SK-MEL-5 (cell line): ENCODE measurements around the gene FBXO10. TPM values are rescaled to one million over a fixed set of nuclear protein-coding genes. Genes with fewer than 3 reads are reported as not detected.
"Not testable (repeated sequence)": the region's sequence is repeated elsewhere in the genome, so short reads cannot be mapped to it uniquely, and the experiment has no call there.

ENCODE experiments used
- DNase-seq: peaks from one replicate; pipeline ENCODE4 v3.0.0-alpha.2; 2016; ENCODE audit warnings: low read depth, low spot score
- in situ Hi-C: cut with HindIII; loops from 2 replicates; pipeline ENCODE4 v1.10.0; 2016; ENCODE audit warnings: low sequenced_read_pairs, high pct_unique_total_duplicates, low pct_unique_long_range_greater_than_20kb
- total RNA-seq: library from RNA; depleted of rRNA; stranded (reverse); fragments of >200 nt; shearing (Covaris generic); gene quantifications from 2 replicates; pipeline ENCODE4 v1.2.3, GENCODE V29; 2014

FBXO10 gene
- total RNA-seq, 1 experiment from 2014 or later: 12.9 TPM

GRCh38 chr9:37504605-37505004, 71.6 kb downstream of the FBXO10 start:
- in situ Hi-C loops: no loop called here
- DNase-seq: no peak

DNA sequence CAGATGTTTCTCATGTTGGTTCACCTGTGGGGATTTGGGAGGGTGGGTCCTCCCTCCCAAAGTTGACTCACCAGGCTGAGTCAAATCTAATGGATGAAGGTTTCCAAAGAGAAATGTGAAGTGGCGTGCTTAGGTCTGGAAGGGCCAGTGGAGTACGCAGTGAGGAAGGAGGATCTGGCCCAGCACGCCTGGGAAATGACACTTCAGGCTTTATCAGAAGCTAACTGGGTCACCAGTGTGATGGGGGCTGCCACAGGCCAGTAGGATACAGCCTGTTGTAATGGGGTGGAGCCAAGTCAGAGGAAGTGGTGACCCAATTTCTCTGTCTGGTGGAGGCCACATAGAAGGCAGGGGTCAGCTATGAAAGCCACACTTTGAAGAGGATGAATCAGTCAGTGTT, 72.4 kb downstream of the FBXO10 start:
- no peak for DNase-seq
- in situ Hi-C loops: no loop called here

GRCh38 chr9:37501957-37502596, 74.1 kb downstream of the FBXO10 start:
- in situ Hi-C loops: no loop called here
- DNase-seq: no peak

GRCh38 chr9:37499297-37499696, 76.9 kb downstream of the FBXO10 start:
- DNase-seq: no peak
- in situ Hi-C loops: no loop called here

- in situ Hi-C loops: no loop called here
Observed at GRCh38 chr9:37498457-37498856, 77.7 kb downstream of the FBXO10 start.

DNA sequence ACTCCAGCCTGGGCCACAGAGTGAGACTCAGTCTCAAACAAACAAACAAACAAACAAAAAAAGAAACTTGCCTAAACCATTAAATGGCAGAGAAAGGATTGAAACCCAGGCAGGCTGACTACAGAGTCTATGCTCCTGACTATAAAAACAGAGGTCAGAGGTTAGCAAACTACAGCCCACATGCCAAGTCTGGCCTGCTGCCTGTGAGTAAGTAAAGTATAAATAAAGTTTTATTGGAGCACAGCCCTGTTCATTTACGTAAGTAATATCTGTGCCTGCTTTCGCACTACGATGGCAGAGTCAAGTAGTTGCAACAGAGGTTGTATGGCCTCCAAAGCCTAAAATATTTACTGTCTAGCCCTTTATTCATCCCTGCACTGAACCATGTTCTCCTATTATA, 78.9 kb downstream of the FBXO10 start:
- in situ Hi-C loops: no loop called here
- DNase-seq: no peak

More at GRCh38 chr9:37498457-37498856, 77.7 kb downstream of the FBXO10 start:
- no peak for DNase-seq

- in situ Hi-C loops: no loop called here
- no peak for DNase-seq
Observed at GRCh38 chr9:37496020-37496419, 80.2 kb downstream of the FBXO10 start.

DNA sequence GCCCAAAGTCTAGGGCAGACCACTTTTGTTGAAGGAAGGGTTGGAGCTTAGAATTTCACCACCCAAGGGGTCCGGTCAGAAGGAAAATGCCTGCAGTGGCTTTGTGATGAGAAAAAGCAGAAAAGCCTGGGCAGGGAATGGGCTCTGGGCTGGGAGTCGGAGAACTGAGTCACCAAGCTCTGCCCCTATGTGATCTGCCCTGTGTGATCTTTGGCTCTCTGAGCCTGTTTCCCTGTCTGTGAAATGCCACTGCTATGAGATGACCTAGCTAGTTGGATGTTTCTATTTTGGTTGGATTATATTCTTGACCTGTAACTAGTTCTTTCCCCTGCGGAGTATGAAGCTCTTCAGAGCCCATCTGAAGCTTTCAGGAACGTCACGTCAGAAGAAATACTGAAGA, 80.6 kb downstream of the FBXO10 start:
- in situ Hi-C loops: no loop called here
- no peak for DNase-seq

DNA sequence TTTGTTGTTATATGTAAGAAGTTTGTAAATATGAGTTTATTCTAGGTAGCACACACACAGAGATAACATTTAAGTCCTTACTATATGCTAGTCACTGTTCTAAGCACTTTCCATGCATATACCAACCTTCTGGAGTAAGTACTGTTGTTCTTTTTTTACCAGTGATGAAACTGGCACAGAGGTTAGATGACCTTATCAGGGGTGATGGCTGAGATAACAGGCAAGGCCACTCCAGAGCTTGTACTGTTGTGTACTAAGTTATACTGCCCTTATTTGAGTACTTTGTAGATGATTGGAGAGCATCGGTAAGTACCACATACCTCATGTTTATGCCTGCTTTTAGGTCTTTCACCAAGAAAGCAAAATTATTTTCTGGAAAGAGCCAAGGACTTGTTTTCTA, 84.2 kb downstream of the FBXO10 start:
- no peak for DNase-seq
- in situ Hi-C loops: no loop called here

- in situ Hi-C loops: no loop called here
- no peak for DNase-seq
Observed at GRCh38 chr9:37486616-37487548, 89.3 kb downstream of the FBXO10 start.

DNA sequence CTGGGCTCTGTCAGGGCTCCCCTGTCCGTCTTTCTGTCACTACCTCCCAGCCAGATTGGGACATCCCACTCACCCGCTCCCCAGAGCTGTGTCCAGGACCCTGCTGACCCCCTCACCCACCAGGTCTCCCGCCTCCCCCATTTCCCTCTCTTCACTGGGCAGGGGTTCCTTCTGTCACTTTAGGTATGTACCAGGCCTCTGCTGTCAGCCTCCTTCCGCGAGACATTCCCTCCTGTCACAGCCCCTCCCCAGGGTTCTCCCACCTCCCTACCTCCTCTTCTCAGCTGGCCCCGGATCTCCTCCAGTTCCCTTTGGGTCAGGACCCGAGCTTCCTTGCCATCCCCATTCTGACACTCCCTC, 89.9 kb downstream of the FBXO10 start:
- in situ Hi-C loops: no loop called here
- DNase-seq: no peak

GRCh38 chr9:37485389-37486255, 90.6 kb downstream of the FBXO10 start, which contains the start of gene POLR1E:
Gene POLR1E, plus strand, starts transcription at chr9:37485948. Its CDS starts 100 bp downstream, at chr9:37486048.
- in situ Hi-C loops: no loop called here
- peak; percentile 92 for DNase-seq

- DNase-seq: no peak
- in situ Hi-C loops: no loop called here
Observed at GRCh38 chr9:37480759-37481158, 95.4 kb downstream of the FBXO10 start.

DNA sequence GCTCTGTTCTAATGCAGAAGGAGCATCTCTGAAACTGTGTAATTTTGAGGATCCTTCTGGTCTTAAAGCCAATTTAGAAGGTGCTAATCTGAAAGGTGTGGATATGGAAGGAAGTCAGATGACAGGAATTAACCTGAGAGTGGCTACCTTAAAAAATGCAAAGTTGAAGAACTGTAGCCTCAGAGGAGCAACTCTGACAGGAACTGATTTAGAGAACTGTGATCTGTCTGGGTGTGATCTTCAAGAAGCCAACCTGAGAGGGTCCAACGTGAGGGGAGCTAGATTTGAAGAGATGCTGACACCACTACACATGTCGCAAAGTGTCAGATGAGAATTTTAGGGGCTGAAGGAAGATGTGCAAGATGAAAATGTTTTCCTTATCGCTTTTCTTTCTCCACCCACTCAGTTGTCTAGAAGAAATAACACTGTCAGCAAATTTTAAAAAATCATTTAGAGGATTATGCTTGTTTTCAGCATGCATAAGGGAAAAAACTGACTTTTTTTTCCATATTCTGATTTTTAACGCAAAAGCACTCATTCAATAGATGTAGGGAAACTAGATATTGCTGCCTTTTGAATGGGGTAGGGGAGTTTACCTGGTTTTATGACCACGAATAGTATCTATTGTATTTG, 98.1 kb downstream of the FBXO10 start:
- in situ Hi-C loops, DNase-seq: not testable (repeated sequence)

GRCh38 chr9:37477443-37477842, 98.7 kb downstream of the FBXO10 start:
- in situ Hi-C loops, DNase-seq: not testable (repeated sequence)

- in situ Hi-C loops: no loop called here
- peak; percentile 47 for DNase-seq
Observed at GRCh38 chr9:37476930-37477329, 99.2 kb downstream of the FBXO10 start.

- in situ Hi-C loops: no loop called here
Observed at GRCh38 chr9:37474438-37474837, 101.7 kb downstream of the FBXO10 start.

More at GRCh38 chr9:37474438-37474837, 101.7 kb downstream of the FBXO10 start:
- no peak for DNase-seq
